A549 (cell line): ENCODE measurements around the gene NGDN.

Source experiments
- POLR2A ChIP-seq: IDR thresholded peaks from 2 replicates; pipeline ENCODE4 v1.6.1; 2012; ENCODE audit warnings: mild to moderate bottlenecking, low read length
- RCOR1 ChIP-seq: fragments of 150-350 bp; IDR thresholded peaks from 2 replicates; pipeline ENCODE4 v1.6.1; 2014; ENCODE audit warnings: antibody characterized with exemption, low read length, low read depth

GRCh38 chr14:23494223-23494622 lies 24.7 kb downstream of the NGDN start:
- TF ChIP-seq RCOR1 (no peak), POLR2A (no peak)
